Esophagus squamous epithelium (tissue), 4 donors: ENCODE results near the gene PLA2G7.

Source experiments
- POLR2A ChIP-seq, 4 donors: fragments of 450-650 bp; IDR thresholded peaks; one replicate each; pipeline ENCODE4 v1.6.1; 2017; ENCODE audit warnings: antibody characterized with exemption in 4 of 4, mild to moderate bottlenecking in 4 of 4, moderate library complexity in 3 of 4
- TF ChIP-seq, protein P1 (sequence below), 6 experiments: fragments of 450-650 bp in 4 of 6; fragments of 200-600 bp in 2 of 6; sonication (generic) in 2 of 6; IDR thresholded peaks; one replicate each; pipeline ENCODE4 v1.5.1; 2016 to 2019; ENCODE audit warnings: antibody characterized with exemption in 6 of 6, mild to moderate bottlenecking in 4 of 6, moderate library complexity in 4 of 6

DNA sequence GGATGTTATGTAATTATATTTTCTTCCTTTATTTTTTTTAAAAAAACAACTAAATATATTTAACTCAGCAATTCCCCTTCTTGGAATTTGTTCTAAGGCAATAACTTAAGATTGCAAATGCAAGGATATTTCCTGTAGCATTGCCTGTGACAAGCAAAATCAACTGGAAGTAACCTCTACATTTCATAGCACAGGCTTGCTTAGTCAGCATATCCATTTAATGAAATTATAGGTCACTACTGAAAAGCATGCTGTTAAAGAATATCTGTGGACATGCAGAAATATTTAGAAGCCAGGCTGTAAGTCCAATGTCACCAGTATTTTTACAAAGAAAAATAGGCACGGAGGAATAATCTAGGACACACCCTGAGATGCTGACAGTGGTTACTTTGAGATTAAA lies 49.4 kb upstream of the PLA2G7 start:
- TF ChIP-seq, protein P1, sequence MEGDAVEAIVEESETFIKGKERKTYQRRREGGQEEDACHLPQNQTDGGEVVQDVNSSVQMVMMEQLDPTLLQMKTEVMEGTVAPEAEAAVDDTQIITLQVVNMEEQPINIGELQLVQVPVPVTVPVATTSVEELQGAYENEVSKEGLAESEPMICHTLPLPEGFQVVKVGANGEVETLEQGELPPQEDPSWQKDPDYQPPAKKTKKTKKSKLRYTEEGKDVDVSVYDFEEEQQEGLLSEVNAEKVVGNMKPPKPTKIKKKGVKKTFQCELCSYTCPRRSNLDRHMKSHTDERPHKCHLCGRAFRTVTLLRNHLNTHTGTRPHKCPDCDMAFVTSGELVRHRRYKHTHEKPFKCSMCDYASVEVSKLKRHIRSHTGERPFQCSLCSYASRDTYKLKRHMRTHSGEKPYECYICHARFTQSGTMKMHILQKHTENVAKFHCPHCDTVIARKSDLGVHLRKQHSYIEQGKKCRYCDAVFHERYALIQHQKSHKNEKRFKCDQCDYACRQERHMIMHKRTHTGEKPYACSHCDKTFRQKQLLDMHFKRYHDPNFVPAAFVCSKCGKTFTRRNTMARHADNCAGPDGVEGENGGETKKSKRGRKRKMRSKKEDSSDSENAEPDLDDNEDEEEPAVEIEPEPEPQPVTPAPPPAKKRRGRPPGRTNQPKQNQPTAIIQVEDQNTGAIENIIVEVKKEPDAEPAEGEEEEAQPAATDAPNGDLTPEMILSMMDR (IDR thresholded peaks at IDR 0.05): no peak
- no peak for TF ChIP-seq POLR2A (IDR thresholded peaks at IDR 0.05)
